Brain microvascular endothelial cell (primary cell): ENCODE measurements around the gene CBFA2T3.

Experiments
- DNase-seq: peaks from one replicate; pipeline ENCODE4 v3.0.0-alpha.2; 2020
- H3K27ac ChIP-seq: fragments of 250-450 bp; sonication (Bioruptor Pico); 2 replicates; pipeline ENCODE4 v1.5.1; 2020; ENCODE audit warnings: mild to moderate bottlenecking, moderate library complexity
- H3K27me3 ChIP-seq: fragments of 250-450 bp; sonication (Bioruptor Pico); replicated peaks from 2 replicates; pipeline ENCODE4 v1.5.1; 2020; ENCODE audit warnings: mild to moderate bottlenecking
- H3K36me3 ChIP-seq: fragments of 250-450 bp; sonication (Bioruptor Pico); replicated peaks from 2 replicates; pipeline ENCODE4 v1.5.1; 2020; ENCODE audit warnings: mild to moderate bottlenecking
- H3K4me3 ChIP-seq: 2 replicates; pipeline ENCODE4 v1.5.1; 2011; ENCODE audit warnings: low read depth, mild to moderate bottlenecking, control low read depth, low read length, moderate library complexity
- in situ Hi-C: cut with HindIII; loops from 2 replicates; pipeline ENCODE4 v1.10.0; 2017; ENCODE audit warnings: low sequenced_read_pairs, low pct_ligation_motif_present
- TF ChIP-seq, protein P1 (sequence below): IDR thresholded peaks from 2 replicates; pipeline ENCODE4 v1.5.1; 2011; ENCODE audit warnings: low read depth, mild to moderate bottlenecking, moderate library complexity, low read length, control low read depth, inconsistent platforms; ENCODE audit errors: missing control alignments

Gene CBFA2T3

DNA sequence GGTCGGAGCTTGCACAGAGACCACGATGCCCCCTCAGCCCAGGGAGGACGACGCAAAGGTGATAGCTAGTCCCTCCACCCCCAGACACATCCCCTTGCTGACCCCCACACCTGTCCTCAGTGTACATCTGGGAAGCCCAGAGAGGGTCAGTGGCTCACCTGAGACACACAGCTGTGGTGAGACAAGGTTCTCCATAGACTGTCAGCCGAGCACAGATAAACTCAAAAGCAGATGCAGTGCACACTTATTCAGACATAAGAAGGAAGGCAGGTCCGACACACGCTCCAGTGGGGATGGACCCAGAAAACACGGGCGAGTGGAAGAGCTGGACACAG, 19.6 kb downstream of the CBFA2T3 start:
- no peak for DNase-seq
- in situ Hi-C loops, result no loop called here
- Histone ChIP-seq H3K27ac (no peak overlapping the region), H3K36me3 (no peaks in the 10 kb centered on the region), H3K27me3 (peaks cover 4% of the 10 kb centered on the region), H3K4me3 (no peak overlapping the region)
- TF ChIP-seq, protein P1, sequence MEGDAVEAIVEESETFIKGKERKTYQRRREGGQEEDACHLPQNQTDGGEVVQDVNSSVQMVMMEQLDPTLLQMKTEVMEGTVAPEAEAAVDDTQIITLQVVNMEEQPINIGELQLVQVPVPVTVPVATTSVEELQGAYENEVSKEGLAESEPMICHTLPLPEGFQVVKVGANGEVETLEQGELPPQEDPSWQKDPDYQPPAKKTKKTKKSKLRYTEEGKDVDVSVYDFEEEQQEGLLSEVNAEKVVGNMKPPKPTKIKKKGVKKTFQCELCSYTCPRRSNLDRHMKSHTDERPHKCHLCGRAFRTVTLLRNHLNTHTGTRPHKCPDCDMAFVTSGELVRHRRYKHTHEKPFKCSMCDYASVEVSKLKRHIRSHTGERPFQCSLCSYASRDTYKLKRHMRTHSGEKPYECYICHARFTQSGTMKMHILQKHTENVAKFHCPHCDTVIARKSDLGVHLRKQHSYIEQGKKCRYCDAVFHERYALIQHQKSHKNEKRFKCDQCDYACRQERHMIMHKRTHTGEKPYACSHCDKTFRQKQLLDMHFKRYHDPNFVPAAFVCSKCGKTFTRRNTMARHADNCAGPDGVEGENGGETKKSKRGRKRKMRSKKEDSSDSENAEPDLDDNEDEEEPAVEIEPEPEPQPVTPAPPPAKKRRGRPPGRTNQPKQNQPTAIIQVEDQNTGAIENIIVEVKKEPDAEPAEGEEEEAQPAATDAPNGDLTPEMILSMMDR, result no peak

GRCh38 chr16:88956546-88957432, 20.2 kb downstream of the CBFA2T3 start:
- DNase-seq, result no peak
- Histone ChIP-seq H3K27me3 (peaks cover 5% of the 10 kb centered on the region), H3K4me3 (no peak overlapping the region), H3K27ac (no peak overlapping the region), H3K36me3 (no peaks in the 10 kb centered on the region)
- in situ Hi-C loops, result no loop called here
- TF ChIP-seq, protein P1, result no peak

- no peak overlapping the region for H3K27ac ChIP-seq
- DNase-seq, result no peak
- H3K4me3 ChIP-seq, result no peak overlapping the region
- in situ Hi-C loops, result no loop called here
- TF ChIP-seq, protein P1, result no peak
- no peaks in the 10 kb centered on the region for H3K36me3 ChIP-seq
- H3K27me3 ChIP-seq, result peaks cover 6% of the 10 kb centered on the region
Measured at GRCh38 chr16:88955906-88956305, 21.1 kb downstream of the CBFA2T3 start.

GRCh38 chr16:88953003-88953690, 23.9 kb downstream of the CBFA2T3 start:
- H3K27ac ChIP-seq, result no peak overlapping the region
- TF ChIP-seq, protein P1, result no peak
- no peak for DNase-seq
- in situ Hi-C loops, result no loop called here
- H3K27me3 ChIP-seq, result peaks cover 11% of the 10 kb centered on the region
- H3K4me3 ChIP-seq, result no peak overlapping the region
- no peaks in the 10 kb centered on the region for H3K36me3 ChIP-seq

DNA sequence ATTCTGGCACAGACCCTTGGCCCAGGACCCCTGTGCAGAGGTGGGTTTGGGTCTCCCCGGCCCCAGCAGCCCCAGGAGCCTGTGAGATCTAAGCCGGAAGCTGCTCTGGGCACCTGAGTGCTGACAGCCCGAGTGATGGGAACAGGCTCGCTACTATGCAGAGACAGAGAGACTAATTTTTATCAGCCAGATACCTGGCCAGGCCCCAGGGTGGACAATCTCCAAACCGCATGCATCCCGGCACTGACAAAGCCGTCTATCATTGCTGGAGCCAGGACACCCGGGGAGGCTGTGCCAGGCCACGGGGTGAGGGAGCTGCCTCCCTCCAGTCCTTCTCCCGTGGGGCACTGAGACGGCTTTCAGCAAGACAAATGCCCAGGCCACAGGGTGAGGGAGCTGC, 25.0 kb downstream of the CBFA2T3 start:
- Histone ChIP-seq H3K36me3 (no peaks in the 10 kb centered on the region), H3K4me3 (no peak overlapping the region), H3K27ac (no peak overlapping the region), H3K27me3 (peaks cover 18% of the 10 kb centered on the region)
- TF ChIP-seq, protein P1, result no peak
- no peak for DNase-seq
- in situ Hi-C loops, result no loop called here
